GM20000 (cell line): ENCODE data around the gene PLD1.

Source experiments
- DNase-seq: peaks from one replicate; pipeline ENCODE4 v3.0.0; 2012; ENCODE audit warnings: low spot score
- TF ChIP-seq, protein P1 (sequence below): IDR thresholded peaks from 2 replicates; pipeline ENCODE4 v1.5.1; 2012; ENCODE audit warnings: mild to moderate bottlenecking, control low read depth; ENCODE audit errors: extremely low read depth, missing control alignments

PLD1 gene

DNA sequence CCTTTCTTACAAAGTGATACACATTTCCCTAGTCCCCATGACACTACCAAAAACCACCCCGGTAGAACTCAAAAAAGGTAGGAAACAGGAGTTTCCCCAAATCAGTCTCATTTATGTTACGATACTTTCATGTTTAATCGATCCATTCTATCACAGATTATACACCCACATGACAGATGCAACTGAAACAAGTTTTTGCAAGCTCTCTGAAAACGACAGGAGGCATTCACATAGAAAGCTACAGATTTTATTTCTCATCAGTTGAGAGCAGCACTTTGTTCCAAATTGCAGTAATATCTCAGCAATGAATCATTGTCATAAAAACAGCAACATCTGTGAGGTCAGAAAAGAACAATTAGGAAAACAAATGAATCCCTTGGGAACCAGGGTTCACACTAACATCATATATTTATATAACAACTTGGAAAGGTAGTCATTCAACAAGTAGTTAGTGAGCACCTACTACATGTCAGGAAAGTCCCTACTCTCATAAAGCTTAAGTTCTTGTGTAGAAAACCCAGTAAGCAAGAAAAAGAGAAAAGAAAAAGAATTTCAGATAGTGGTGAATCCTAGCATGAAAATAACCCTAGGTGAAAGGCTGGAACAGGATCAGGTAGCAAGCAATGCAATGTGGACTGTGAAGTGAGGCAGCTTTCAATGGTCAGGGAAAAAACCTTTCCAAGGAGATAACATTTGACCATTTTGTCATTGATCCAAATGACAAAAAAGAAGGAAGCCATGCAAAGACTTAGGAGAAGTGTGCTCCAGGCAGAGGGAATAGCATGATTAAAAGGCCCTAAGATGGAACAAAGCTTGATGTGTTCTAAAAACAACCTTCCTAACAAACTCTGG lies 8.3 kb downstream of the PLD1 start:
- DNase-seq, result no peak
- TF ChIP-seq, protein P1, sequence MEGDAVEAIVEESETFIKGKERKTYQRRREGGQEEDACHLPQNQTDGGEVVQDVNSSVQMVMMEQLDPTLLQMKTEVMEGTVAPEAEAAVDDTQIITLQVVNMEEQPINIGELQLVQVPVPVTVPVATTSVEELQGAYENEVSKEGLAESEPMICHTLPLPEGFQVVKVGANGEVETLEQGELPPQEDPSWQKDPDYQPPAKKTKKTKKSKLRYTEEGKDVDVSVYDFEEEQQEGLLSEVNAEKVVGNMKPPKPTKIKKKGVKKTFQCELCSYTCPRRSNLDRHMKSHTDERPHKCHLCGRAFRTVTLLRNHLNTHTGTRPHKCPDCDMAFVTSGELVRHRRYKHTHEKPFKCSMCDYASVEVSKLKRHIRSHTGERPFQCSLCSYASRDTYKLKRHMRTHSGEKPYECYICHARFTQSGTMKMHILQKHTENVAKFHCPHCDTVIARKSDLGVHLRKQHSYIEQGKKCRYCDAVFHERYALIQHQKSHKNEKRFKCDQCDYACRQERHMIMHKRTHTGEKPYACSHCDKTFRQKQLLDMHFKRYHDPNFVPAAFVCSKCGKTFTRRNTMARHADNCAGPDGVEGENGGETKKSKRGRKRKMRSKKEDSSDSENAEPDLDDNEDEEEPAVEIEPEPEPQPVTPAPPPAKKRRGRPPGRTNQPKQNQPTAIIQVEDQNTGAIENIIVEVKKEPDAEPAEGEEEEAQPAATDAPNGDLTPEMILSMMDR, result no peak

- TF ChIP-seq, protein P1, result no peak
- no peak for DNase-seq
Observed at GRCh38 chr3:171799501-171799900, 10.8 kb downstream of the PLD1 start.

DNA sequence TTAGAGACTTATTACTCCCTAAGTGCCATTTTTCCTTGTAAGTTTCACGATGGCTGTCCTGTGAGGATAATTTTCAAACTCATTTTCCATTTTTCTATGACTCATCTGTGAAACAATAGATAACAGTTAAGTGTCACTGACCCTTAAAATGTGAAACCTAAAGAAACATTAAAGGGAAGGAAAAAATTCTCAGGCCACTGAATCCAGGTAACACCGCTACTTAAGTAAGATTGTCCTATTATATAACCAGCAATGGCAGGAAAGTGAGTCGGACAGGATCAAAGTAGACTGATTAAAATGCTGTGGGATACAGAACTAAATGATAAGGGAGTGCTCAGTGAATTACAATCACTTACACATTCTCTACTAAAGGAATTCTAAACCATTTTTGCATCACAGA lies 12.4 kb downstream of the PLD1 start:
- TF ChIP-seq, protein P1, result no peak

GRCh38 chr3:171797265-171797679 lies 13.0 kb downstream of the PLD1 start:
- TF ChIP-seq, protein P1, result no peak
- DNase-seq, result no peak

More for the DNA sequence above, 12.4 kb downstream of the PLD1 start:
- DNase-seq, result no peak

- DNase-seq, result no peak
- TF ChIP-seq, protein P1, result no peak
Observed at GRCh38 chr3:171796625-171797264, 13.5 kb downstream of the PLD1 start.

DNA sequence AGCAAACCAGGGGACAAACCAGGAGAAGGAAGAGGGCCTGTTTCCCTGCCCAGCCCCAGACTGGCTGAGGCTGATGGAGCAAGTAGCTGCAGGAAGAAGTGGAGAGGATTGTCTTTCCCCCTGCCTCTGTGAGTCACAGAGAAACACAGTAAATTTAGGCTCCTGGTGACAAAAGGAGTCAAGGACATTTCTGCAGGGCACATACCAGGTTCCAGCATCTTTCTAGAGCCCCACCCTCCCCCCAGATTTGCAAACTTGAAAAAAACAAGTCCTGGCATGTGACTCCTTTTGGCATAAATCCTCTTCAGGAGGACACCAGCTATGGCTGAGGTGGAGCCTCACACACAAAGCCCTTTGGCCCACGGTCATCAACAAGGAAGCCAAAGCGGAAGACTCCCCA lies 17.8 kb downstream of the PLD1 start:
- TF ChIP-seq, protein P1, result no peak
- DNase-seq, result no peak

GRCh38 chr3:171791692-171792076 lies 18.6 kb downstream of the PLD1 start:
- DNase-seq, result no peak

More at GRCh38 chr3:171791692-171792076, 18.6 kb downstream of the PLD1 start:
- TF ChIP-seq, protein P1, result no peak
